Eye (tissue), 1 donor: ENCODE results near the gene FBXO17.
A peak's percentile ranks its signal among the peaks of the same experiment; 100 is the strongest.
"Not testable (repeated sequence)": the region's sequence is repeated elsewhere in the genome, so short reads cannot be mapped to it uniquely, and the experiment has no call there.

ENCODE experiments used
- DNase-seq: peaks from one replicate; pipeline ENCODE4 v3.0.0-alpha.2; 2015

The FBXO17 gene, protein sequence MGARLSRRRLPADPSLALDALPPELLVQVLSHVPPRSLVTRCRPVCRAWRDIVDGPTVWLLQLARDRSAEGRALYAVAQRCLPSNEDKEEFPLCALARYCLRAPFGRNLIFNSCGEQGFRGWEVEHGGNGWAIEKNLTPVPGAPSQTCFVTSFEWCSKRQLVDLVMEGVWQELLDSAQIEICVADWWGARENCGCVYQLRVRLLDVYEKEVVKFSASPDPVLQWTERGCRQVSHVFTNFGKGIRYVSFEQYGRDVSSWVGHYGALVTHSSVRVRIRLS

DNA sequence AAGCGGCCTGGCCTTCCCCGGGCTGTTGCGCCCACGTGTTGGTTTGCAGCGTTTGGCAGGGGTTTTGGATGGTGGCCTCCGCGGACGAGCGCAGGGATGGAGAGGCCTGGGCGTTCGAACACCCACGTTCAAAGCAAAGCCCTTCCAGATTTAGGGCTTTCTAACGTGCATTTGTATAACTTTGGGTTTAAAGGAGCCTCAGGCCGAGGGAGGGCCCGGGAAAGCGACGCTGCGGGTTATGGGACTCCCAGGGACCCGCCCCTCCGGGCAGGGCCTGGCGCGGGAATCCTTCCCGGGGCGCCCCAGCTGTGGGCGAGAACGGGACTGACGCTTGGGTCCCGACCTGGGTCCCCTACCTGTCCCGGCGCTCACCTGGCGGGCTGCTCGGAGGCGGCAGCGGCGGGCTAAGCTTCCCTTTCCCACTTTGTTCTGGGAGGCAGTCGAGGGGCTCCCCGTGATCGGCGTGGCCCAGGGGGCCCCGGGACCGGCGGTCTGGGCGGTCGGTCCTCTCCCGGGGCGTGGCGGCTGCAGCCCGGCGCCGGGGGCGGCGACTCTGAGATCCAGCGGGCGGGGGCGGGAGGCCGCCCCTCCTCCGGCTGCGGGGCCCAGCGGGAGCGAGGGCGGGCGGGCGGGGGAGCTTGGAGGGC lies at the start of gene FBXO17:
Gene FBXO17 (minus strand): TSS at position 529 of the 647 bp plus-strand sequence. CDS start 25,423 bp downstream, outside the sequence.
- DNase-seq, result peak; percentile 75

DNA sequence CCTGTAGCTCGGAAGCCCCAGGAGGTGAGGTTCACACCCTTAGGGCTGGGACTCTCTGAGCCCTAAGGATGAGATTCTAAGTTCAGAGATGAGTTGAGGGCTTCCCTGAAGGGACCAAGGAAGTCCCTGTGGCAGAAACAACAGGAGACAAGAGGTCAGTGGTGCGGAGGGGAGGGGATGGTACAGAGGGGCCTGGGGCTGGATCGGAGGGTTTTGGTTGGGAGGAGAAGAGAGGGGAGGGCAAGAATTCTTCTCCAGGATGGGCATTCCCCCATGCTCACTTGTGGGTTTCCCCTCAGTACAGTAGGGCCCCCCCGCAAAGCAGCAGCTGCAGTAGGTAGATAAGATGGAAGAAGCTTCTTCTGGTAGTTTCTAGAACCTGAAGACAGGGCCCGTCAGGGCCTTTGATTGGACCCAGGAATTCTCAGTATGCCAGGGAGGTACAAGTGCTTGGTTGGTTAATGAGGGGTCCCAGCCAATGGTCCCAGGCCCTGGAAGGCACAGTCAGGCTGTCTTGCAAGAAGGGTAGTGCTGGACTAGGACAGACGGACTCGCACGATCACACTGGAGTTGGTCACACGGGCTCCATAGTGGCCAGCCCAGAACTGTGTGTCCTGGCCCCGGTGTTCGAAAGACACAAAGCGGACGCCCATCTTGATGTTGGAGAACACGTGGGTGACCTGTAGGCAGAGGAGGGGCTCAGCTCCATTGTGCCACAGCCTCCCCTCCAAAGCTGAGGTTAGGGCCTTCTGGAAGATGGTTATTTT lies 49.5 kb upstream of the FBXO17 start:
- no peak for DNase-seq

DNA sequence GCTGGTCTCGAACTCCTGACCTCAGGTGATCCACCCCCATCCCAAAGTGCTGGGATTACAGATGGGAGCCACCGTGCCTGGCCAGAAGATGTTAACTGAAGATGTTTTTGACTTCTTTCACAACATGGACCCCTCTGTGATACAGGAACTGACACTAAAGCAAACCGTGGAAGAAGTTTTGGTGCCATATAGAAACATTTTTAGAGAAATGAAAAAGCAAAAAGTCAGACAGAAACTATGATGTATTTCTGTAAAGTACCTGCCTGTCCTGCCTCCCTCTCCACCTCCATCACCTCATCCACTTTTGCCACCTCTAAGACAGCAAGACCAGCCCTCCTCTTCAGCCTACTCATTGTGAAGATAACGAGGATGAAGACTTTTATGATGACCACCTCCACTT lies 45.5 kb upstream of the FBXO17 start:
- no peak for DNase-seq

DNA sequence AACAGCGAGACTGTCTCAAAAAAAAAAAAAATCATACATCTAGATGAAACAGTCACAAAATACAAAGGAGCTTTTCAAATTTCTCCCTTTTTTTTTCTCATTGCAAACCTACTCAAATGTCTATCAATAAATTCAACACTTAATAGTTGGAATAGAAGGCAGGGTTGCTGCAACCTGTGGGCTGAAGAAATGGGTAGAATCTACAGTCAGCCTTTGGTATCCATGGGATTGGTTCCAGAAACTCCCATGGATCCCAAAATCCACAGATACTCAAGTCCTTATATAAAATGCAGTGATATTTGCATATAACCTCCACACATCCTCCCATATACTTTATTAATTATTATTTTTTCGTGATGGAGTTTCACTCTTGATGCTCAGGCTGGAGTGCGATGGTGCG lies 42.1 kb upstream of the FBXO17 start:
- DNase-seq, result no peak

DNA sequence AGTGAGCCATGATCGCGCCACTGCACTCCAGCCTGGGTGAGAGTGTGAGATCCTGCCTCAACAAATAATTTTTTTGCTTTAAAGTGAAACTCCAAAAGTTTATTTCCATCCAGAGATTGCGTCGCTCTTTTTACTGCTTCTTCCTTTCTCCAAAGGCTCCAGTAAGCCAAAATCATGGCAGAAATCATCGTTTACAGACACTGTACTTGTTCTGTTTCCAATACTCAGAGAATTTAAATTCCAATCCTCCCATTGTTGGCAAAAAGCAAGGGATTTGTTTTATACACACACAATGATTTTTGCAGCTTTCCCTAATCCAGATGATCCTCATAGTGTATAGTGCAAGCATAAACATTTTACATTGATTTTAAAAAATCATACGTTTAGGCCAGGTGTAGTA lies 41.5 kb upstream of the FBXO17 start:
- no peak for DNase-seq

DNA sequence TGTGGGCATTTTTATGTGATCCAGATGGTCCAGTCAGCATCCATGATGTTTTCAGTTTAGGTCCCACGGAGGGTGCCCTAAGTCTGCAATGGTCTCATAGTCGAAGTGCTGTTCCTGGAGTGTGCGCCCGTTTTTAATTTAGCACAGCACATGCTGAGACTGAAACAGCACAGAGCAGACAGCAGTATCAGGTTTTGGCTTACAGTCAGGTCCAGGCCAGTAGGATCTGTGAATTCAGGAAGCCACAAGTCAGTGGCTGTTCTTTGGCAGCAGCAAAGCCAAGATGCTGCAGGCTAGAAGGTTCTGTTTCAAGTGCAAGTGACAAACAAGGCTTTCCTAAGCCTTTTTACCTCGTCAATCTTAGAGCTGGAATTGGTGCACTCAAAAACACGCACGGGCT lies 38.5 kb upstream of the FBXO17 start:
- no peak for DNase-seq

DNA sequence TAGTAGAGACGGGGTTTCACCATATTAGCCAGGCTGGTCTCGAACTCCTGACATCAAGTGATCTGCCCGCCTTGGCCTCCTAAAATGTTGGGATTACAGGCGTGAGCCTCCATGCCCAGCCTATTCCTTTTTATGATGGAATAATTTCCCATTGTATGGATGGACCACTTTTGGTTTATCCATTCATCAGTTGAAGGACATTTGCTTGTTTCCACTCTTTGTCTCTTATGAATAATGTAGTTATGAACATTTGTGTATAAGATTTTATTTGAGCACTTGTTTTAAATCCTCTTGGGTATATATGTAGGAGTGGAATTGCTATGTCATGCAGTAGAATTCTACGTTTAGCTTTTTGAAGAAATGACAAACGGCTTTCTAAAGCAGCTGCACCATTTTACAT lies 33.5 kb upstream of the FBXO17 start:
- no peak for DNase-seq

DNA sequence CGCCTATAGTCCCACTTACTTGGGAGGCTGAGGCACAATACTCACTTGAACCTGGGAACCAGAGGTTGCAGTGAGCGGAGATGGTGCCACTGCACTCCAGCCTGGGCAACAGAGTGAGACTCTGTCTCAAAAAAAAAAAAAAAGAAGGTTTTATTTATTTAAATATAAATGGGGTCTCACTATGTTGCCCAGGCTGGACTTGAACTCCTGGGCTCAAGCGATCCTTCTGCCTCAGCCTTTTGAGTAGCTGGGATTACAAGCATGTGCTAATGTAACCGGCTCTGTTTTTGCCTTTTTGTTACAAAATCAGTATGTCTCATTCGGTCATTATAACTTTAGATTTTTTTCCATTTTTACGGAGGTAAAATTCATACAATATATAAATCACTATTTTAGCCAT lies 32.6 kb upstream of the FBXO17 start:
- no peak for DNase-seq

DNA sequence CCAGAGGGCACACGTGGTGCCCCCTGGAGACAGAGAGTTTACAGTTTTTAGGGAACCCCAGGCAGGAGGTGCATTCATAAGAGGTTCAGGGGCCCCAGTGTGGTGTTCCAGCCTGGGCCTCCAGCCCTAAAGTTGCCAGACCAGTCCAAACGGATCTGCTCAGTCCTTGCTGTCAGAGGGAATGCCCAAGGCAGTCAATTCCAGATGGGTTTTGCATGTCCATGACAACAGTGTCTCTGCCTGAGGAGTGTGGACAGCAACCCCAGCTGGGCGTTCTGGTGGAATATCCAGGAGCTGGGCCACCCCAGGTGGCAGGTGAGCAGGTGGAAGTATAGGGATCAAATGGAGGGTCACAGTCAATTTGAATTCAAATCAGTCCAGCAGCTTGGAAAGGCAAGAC lies 31.6 kb upstream of the FBXO17 start:
- no peak for DNase-seq

DNA sequence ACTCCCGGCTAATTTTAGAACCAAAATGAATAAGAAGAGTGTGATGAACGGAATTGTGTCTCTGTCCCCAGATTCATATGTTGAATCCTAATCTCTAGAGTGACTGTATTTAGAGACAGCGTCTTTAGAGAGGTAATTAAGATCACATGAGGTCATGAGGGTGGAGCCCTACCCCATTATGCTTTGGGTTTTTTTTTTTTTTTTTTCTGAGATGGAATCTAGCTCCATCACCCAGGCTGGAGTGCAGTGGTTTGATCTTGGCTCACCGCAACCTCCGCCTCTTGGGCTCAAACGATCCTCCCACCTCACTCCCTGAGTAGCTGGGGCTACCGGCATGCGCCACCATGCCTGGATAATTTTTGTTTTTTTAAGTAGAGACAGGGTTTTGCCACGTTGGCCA lies 28.9 kb upstream of the FBXO17 start:
- no peak for DNase-seq

DNA sequence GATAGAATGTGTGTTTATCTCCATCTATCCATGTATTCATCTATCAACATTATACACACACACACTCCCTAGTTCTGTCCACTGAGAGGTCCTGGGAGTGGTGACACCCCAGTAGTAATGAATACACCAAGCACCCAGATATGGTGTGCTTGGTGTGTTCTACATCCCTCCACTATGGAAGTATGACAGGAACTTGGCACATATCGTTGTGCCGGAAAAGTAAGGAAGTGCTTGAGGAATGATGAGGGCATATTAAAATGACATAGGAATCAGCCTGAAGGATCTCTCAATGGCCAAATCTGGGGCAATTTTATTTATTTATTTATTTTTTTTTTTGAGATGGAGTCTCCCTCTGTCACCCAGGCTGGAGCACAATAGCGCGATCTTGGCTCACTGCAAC lies 28.3 kb upstream of the FBXO17 start:
- no peak for DNase-seq

DNA sequence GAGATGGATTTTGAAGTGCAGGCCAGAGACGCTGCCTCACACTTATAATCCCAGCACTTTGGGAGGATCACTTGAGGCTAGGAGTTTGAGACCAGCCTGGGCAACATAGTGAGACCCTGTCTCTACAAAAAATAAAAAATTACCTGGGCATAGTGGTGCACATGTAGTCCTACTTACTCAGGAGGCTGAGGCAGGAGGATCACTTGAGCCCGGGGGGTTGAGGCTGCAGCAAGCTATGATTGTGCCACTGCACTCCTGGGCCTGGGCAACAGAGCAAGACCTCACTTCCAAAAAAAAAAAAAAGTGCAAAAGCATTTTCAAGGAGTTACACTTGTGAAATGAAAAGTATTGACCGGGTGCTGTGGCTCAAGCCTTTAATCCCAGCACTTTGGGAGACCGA lies 27.6 kb upstream of the FBXO17 start:
- no peak for DNase-seq

DNA sequence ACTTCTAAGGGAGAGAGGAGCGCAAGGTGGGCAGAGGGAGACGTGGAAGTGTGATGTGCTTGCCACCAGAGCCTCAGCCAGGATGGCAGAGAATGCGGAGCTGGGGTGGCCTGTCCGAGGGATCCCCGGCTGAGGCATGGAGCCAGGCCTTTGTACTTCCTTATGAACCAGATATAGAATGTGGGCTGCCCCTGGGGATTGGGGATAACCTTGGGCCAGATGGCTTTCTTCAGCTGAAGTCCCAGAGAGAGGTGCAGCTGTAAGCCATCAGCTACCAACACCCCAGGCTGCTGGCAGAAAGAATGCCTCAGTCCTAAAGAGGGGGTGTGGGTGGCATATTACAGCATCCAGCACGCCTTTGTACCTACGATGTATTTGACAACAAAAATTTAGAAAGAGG lies 25.5 kb upstream of the FBXO17 start:
- no peak for DNase-seq

DNA sequence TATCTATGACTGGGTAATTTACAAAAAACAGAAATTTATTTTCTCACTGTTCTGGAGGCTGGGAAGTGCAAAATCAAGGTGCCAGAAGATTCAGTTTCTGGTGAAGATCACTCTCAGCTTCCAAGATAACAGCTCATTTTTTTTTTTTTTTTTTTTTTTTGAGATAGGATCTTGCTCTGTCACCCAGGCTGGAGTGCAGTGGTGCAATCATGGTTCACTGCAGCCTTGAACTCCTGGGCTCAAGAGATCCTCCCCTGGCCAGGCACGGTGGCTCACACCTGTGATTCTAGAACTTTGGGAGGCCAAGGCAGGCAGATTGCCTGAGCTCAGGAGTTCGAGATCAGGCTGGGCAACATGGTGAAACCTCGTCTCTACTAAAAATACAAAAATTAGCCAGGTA lies 22.0 kb upstream of the FBXO17 start:
- not testable (repeated sequence) for DNase-seq

DNA sequence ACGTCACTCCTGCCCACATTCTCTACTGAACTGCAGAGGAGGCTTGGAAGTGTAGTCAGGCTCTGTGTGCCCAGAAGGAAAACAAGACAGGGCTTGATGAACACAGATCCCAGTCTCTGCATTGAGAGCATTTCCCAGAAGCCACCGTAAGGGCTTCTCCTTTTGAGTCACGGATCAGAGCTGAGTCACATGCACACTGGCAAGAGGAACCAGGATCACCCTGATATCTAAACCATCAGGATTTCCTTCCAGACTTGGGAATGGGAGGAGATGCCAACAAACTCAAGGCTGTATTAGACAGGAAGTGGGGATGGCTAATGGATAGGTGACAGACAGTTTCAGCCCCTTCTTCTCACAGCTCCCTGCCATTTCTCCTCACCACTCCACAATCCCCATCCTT lies 17.7 kb upstream of the FBXO17 start:
- no peak for DNase-seq

DNA sequence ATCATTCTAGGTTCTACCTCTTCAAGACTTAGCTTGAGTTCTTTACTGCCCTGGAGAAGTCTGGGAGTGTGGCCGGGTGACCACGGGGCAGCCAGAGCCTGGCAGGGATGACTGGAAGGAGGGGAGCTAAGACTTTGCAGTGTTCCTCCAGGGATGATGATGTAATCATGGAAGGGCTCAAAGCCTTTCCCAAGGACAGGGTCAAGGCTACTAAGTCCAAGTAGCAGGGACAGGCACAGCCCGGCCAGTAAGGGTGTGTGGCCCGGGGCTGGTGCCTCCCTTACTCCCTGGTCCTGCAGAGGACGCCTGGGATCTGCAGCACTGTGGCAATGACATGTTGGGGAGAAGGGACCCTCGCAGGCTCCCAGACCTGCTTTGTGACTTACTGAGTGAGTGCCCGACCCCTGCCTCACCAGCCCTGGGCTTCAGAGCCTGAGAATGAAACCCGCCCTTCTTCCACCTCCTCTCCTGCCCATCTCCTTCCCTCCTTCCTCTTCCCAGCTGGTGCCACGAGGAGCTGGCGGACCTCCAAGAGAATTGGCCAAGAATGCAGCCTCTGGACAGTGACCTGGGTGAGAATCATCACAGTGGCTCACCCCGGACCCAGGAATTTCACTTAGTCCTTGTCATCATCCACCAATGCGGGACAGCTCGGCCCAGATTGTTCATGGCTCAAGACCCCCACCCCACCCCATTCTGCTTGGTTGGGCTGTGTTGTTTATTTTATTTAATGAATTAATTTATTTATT lies 15.6 kb upstream of the FBXO17 start:
- no peak for DNase-seq

DNA sequence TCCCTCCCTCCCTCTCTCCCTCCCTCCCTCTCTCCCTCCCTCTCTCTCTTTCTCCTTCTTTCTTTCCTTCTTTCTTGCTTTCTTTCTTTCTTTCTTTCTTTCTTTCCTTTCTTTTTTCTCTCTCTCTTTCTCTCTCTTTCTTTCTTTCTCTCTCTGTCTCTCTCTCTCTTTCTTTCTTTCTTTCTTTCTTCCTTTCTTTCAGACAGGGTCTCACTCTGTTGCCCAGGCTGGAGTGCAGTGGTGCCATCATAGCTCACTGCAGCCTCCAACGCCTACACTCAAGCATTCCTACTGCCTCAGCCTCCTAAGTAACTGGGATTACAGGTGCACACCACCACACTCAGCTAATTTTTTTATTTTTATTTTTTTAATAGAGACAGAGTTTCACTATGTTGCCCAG lies 14.1 kb upstream of the FBXO17 start:
- not testable (repeated sequence) for DNase-seq

DNA sequence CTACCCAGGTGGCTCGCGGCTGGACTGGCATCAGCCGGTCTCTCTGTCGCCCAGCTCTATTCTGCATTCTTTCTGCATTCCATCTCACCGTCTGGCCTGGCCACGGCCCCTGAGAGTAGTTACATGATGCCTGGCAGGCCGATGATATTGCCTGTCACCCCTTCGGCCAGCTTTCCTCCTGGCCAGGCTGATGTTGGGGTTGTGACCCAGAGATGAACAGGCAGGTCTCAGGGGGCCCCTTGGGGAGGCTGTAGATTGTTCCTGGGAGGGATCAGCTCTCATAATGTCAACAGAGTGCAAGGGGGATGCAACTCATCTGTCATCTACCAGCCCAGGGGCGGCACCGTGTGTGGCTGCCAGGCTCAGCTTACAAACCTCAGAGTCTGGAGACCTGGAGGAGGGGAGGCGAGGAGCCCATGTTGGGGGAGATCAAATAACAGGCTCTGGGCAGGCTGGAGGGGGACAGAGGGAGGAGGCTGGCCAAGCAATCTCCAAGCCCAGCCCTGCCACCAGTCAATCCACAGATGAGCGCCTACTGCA lies 13.6 kb upstream of the FBXO17 start:
- DNase-seq, result peak; percentile 80

DNA sequence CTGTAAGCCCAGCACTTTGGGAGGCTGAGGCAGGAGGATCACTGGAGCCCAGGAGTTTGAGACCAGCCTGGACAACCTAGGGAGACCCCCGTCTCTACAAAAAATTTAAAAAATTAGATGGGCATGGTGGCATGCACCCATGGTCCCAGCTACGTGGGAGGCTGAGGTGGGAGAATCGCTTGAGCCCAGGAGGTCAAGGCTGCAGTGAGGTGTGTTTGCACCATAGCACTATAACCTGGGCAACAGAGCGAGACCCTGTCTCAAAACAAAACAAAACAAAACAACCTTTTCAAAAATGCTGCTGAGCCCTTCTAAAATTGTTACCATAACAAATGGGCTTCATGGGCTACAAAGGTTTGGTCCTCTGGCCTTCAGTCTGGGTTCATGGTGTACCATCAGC lies 13.1 kb upstream of the FBXO17 start:
- DNase-seq, result not testable (repeated sequence)

DNA sequence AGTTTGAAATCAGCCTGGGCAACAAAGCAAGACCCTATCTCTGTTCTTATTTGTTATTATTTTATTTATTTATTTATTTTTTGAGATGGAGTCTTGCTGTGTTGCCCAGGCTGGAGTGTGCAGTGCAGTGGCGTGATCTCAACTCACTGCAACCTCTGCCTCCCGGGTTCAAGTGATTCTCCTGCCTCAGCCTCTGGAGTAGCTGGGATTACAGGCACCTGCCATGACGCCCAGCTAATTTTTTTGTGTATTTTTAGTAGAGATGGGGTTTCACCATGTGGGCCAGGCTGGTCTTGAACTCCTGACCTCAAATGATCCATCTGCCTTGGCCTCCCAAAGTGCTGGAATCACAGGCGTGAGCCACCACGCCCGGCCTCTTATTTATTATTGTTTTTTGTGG lies 12.2 kb upstream of the FBXO17 start:
- not testable (repeated sequence) for DNase-seq

DNA sequence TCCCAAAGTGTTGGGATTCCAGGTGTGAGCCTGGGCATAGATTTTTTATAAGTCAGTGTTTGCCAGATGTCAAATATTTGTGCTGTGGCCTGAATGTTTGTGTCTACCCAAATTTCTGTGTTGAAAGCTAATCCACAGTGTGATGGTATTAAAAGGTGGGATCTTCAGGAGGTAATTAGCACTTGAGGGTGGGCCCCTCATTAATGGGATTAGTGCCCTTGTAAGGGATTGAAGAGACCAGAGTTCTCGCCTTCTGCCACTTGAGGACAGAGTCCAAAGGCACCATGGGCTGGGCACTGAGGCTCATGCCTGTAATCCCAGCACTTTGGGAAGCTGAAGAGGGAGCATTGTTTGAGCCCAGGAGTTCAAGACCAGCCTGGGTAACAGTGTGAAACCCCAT lies 9.7 kb upstream of the FBXO17 start:
- no peak for DNase-seq

DNA sequence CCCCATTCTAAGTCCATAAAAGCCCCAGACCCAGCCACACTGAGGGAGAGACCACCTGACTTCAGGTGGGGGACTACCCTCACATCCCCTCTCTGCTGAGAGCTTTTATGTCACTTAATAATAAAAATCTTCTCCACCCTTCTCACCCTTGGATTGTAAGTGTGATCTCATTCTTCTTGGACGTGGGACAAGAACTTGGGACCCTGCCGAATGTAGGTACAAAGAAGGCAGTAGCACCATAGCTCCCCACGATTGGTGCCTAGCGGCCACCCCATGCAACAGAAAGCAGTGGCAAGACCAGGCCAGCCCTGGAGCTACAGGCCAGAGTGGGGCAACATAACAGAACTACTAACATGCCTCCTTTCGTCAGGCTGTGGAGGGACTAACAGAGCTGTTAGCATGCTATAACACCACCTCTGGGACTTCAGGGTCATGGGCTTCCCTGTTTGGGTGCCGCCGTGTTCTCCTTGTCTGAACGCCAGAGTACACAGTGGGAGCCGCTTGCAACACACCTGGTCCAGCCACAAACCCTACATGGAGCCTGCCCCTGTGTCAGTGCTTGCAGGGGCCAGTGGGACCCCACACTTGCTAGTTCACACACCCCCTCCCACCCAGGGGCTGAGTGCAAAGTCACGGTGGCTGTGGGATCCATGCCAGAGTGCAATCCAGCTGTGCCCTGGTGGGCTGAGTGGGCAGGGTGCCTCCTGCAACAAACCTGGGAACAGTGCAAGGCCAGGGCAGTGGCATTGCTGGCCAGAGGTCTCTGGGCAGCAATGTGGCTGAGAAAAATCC lies 5.2 kb upstream of the FBXO17 start:
- no peak for DNase-seq
